ENCODE results near the gene LGALS4.
"Not testable (repeated sequence)": the region's sequence is repeated elsewhere in the genome, so short reads cannot be mapped to it uniquely, and the experiment has no call there.

LGALS4 gene

DNA sequence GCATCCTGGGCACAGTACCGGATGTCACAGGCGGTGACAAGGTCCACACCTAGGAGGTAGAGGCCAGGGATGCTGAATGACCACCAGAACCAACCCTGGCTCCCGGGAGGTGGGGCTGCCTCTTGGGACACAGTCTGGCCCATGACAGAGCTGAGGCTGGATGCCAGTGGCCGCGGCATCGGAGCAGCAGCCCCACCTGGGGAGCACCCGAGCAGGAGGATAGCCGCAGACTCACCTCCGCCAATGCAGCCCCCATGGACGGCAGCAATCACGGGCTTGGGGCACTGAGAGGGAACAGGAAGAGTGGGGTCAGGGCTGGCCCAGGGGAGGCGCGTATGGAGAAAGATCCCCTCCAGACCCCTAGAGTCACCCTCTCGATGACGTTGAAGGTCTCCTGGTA lies 4.3 kb upstream of the LGALS4 start:
- DNase-seq, result no peak

DNA sequence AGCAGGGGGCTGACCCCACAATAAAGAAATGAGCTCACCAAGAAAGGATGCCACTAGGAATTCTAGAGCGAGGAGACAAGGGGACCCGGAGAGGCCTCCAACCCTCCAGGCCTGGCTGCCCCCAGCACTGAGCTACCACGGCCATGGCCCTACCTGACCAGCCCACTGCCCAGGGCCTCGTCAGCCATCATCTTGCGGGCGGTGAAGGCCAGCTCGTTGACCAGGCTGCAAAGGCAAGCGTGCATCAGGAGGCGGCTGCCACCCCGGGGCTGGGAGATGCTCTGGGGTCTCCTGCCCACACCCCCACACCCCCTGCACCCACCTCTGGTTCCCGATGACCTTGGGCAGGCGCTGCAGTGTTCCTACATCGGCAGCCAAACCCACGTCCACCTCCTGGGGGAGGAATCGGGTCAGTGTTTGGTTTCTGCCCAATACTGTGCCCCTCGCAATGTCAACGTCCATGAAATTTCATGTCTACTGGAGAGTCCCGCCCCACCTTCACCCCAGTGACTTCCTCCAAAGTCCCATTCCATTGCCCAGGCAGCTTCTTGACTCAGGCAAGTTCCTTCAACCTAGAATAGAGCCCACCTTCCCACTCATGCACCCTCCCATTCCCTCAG lies 3.5 kb upstream of the LGALS4 start:
- no peak for DNase-seq

DNA sequence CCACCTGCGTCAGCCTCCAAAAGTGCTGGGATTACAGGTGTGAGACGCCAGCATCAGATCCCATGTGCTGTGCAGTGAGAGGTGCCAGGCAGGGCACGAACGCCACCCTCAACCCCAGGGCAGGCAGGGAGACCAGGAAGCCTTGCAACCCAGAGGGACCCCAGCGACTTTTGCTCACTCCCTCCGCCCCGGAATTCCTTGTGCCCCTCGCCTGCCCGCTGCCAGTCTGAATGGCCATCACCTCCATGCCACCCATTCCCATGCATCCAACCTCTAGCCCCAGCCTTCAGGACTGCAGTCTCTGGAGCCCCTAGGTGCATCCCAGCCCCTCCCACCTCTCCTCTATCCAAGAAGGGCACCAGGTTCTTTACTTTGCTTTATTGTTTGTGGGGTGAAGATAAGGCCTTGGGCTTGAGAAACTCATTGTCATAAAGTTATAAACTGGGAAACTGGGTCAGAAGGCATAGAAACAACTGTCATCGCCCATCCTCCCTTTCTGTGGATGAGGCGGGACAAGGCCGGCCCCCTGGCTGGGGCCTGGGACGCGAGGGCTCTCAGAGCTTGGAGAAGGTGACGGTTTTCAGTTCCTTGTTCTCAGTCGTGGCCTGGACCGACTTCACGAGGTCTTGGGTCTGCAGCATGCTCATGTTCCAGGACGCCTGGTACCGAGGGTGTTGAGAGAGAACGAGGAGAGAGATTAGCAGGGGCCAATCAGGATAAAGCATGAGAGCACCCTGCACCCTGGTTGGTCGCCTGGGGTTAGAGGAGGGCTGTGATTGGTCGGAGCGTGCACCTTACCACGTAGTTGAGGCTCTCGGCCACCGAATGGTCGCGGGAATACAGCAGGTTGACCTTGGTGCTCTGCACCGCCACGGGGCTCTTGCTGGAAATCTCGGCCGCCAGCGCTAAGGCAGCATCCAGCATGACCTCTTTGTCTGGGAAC lies 2.6 kb upstream of the LGALS4 start:
- DNase-seq, result no peak

DNA sequence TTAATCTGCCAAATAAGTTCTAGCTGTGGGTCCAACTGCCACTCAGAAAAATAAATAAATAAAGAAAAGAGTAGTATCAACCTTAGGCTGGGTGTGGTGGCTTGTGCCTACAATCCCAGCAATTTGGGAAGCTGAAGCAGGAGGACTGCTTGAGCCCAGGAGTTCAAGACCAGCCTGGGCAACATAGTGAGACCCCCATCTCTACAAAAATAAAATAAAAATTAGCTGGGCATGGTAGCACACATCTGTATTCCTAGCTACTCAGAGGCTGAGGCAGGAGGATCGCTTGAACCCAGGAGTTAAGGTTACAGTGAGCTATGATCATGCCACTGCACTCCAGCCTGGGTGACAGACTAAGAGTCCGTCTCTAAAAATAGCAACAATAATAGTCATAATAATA lies 1.2 kb upstream of the LGALS4 start:
- DNase-seq, result not testable (repeated sequence)

DNA sequence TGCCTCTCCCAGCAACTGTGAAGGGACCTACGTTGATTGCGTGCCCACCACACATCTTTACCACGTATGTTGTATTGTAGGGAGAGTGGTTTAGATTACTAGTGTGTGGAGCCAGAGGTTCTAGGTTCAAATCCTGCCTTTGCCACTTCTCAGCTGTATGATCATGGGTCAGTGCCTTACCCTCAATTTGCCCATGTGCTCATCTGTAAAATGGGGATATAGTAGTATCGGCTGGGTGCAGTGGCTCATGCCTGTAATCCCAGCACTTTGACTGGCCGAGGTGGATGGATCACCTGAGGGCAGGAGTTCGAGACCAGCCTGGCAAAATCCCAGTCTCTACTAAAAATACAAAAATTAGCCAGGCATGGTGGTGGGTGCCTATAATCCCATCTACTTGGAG lies 578 bp upstream of the LGALS4 start:
- DNase-seq, result no peak

DNA sequence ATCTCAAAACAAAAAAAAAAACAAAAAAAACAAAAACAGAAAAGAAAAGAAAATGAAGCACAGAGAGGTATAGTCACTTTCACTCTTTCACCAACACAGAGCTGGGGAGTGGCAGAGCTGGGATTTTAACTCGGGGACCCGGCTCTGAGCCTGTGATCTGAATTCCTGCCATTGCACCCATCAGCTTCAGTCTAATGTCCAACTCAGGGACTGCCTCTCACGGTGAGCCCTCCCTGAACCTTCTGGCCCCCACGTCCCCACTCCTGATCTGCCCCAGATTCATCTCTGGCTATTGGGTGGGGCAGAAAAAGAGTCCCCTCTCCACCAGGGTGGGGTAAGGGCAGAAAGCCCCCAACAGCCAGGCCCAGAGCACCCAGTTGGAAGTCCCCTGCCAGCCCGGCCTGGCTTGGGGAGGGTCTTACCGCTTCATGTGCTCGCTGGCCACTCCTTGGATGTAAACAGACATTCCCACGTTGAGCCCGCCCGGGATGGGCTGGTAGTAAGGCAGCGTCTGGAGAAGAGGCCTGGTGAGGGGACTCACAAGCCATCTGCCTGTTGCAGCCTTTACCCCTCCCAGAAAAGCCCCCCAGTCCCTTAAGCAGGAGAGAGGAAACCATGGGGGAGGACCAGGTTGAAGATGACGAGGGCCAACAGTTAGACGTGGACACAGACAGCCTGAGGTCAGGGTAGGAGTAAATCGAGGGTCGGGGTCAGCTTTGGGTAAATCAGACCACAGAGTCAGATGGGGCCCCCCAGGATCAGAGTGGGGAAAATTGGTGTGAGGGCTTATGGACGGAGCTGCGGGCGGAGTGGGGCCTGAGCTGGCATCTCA lies 520 bp downstream of the LGALS4 start:
- no peak for DNase-seq

DNA sequence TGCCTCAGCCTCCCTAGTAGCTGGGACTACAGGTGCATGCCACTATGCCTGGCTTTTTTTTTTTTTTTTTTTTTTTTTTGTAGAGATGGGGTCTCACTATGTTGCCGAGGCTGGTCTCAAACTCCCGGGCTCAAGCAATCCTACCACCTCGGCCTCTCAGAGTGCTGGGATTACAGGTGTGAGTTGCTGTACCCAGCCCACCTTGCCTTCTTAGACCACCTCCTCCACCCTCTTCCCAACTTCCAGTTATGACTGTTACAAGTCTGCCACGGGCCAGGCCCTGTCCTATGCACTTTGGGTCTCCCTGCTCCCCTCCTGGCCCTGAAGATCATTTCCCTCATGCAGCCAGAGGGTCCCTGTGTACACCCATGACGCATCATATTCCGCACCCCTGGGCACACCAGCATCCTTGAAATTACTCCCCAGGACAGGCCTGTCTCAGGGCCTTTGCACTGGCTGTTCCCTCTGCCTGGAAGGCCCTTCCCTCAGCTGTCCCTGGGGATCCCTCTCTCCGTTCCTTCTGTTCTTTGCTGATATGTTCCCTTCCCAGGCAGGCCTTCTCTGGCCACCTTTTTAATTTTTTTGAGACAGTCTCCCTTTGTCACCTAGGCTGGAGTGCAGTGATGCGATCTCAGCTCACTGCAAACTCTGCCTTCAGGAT lies 3.0 kb downstream of the LGALS4 start:
- no peak for DNase-seq

DNA sequence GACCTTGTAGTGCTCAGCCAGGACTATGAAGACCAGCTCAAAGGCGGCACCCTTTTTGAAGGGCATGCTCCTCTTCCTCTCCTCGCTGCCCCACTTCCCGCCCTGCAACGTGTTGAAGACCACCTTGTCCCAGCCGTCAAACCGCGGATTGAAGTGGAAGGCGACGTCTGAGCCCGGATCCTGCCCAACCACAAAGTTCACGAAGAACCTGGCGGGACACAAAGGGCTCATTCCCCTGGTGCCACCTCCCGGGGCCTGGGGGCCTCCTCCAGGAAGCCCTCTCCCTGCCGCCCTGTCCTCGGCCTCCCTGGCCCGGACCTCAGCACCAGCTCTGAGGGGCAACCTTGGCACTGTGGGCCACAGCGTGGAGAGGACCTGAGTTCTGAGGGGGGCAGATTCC lies 4.0 kb downstream of the LGALS4 start:
- no peak for DNase-seq

DNA sequence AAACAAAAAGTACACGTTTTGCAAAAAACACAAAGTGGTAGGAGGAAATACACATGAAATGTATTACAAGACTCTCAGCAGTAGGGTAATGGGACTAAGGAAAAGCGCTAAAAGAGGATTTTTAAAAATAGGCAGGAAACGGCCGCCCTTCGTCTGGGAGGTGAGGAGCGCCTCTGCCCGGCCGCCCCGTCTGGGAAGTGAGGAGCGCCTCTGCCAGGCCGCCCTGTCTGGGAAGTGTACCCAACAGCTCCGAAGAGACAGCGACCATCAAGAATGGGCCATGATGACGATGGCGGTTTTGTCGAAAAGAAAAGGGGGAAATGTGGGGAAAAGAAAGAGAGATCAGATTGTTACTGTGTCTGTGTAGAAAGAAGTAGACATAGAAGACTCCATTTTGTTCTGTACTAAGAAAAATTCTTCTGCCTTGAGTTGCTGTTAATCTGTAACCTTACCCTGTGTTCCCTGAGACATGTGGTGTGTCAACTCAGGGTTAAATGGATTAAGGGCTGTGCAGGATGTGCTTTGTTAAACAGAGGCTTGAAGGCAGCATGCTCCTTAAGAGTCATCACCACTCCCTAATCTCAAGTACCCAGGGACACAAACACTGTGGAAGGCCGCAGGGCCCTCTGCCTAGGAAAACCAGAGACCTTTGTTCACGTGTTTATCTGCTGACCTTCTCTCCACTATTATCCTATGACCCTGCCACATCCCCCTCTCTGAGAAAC lies 5.2 kb downstream of the LGALS4 start:
- not testable (repeated sequence) for DNase-seq

DNA sequence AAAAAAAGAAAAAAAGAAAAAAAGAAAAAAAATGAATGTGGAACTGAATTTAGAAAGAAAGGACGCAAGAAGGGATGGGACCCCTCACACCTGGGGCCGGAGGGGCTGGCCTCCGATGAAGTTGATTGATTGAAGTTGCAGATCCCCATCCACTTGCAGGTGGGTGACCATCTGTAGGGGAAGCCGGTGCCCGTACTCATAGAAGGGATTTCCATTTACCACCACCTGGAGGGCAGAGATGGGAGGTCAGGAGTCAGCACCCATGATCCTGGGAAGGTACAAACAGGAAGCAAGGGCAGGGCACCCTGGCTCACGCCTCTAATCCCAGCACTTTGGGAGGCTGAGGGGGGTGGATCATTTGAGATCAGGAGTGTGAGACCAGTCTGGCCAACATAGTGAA lies 6.4 kb downstream of the LGALS4 start:
- DNase-seq, result no peak

DNA sequence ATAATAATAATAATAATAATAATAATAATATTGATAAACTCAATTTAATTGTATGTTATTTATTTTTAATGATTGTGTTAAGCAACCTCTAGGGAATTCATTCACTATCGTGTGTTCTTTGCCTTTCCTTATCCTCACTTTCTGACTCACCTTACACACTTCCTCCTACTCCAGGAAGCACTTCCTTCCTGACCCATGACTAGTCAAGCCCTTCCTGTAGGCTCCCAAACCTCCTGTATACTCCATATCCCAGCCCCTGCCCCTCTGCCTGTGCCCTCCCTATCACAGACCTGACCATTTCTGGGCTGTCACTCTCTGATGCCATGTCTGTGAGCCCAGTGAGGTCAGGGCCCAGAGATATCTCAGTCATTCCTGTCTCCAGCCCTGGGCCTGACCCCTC lies 7.6 kb downstream of the LGALS4 start:
- DNase-seq, result peak; percentile 4

DNA sequence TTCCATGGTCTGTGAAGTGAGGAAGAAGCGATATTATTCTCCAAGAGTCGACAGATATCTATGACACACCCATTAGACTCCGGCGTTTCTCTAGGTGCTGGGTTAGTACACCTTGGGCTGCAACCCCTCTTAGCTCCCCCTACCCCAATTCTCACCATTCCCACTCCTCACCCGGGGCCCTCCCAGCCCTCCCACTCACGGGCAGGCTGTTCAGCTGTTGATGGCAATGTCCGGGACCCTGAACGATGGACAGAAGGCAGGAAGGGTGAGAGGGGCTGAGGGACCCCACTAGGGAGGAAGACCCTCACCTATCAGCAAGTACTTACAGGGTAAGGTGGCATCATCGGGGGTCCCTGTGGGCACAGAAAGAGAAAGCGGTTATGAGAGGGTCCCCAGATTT lies 9.2 kb downstream of the LGALS4 start:
- DNase-seq, result no peak

DNA sequence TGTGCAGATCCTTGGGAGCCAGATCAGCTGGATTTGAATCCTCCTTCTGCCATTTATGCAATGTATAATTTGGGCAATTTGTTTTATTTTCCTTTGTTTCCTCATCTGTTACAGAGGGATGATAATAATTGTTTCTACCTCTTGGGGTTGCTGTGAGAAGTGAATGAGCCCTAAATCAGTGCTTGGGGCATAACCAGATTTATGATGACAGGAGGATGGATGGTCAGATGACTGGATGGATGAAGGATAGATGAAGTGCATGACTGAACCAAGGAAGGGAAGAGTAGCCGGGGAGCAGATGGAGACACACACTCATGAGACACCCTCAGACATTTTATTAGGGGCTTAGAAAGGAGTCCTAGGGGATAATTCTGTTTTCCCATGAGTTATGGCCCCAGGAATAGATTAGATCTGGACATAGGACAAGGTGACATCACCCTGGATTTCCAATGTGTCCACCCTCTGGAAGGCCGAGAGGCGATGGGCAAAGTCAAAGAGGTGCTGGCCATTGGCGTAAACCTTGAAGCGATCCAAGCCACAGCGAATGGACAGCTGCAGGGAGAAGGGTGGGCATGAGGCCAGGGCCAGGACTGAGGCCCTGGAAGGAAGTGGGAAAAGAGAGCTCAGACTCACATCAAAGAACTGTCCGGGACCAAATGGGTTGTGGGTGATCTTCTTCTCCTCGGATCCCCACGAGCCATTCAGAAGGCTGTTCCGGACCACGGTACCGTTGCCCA lies 11.2 kb downstream of the LGALS4 start:
- no peak for DNase-seq

DNA sequence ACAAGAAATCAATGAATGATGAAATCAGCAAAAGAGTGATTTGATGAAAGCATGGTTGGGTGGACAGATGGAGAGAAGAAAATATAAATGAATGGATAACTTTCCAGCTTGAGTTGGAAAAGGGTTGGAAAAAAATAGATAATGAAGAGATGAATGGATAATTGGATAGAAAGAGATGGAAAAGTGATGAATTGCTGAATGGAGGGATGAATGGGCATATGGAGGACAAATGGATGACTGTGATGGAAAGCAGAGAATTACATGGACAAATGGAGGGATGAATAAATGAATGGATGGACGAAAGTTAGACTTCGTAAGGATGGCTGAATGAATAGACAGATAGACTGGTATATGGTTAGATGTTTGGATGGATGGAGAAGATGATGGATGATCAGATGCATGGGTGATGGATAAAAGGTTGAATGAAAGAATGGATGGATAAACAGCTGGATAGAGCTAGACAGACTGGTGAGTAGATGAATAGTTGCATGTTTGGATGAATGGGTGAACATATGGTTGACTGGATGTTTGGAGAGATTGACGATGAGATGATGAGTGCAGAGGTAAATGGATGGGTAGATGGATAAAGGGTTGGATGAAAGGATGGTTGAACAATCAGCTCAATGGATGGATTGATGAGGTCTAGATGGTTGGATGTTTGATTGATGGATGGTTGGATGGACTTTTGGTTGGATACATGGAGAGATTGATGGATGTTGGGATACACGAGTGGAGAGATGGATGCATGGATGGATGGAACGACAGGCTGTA lies 12.0 kb downstream of the LGALS4 start:
- DNase-seq, result no peak

DNA sequence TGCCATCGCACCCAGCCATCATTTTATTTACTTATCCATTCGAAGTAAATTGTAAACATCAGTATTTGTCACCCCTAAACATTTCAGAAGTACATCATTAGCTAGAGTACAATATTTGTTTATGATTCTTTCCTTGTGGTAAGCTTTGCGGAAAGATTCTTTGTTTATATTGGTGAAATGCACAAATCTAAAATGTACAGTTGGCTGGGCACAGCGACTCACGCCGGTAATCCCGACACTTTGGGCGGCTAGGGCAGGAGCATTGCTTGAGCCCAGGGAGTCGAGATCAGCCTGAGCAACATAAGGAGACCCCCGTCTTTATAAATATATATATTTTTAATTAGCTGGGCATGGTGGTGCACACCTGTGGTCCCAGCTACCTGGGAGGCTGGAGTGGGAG lies 13.6 kb downstream of the LGALS4 start:
- no peak for DNase-seq

DNA sequence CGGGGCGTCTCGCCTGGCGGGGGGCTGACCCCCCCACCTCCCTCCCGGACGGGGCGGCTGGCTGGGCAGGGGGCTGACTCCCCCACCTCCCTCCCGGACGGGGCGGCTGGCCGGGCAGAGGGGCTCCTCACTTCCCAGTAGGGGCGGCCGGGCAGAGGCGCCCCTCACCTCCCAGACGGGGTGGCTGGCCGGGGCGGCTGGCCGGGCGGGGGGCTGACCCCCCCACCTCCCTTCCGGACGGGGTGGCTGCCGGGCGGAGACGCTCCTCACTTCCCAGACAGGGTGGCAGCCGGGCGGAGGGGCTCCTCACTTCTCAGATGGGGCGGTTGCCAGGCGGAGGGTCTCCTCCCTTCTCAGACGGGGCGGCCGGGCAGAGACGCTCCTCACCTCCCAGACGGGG lies 15.0 kb downstream of the LGALS4 start:
- DNase-seq, result not testable (repeated sequence)

DNA sequence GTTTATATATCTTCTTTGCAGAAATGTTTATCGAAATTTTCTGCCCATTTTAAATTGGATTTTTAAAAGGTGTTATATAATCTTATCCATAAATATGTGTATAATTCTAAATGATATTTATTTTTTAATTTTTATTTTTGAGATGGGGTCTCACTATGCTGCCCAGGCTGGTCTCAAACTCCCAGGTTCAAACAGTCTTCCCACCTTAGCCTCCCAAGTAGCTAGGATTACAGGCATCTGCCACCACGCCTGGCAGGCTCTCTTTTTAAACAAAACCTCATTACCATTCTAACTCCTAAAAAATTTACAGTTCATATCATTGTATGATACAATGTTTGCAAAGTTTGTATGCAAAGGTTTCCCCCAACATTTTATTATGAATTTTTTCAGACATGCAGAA lies 16.6 kb downstream of the LGALS4 start:
- no peak for DNase-seq

DNA sequence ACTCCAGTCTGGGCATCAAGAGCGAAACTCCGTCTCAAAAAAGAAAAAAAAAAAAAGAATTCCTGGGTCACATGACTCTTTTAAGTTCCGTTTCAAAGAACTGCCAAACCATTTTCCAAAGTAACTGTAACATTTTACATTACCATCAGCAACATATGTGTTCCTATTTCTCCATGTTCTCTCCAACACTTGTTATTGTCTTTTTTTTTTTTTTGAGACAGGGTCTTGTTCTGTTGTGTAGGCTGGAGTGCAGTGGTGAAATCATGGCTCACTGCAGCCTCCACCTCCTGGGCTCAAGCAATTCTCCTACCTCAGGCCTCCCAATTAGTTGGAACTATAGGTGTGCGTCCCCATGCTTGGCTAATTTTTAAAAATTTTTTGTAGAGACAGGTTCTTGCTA lies 17.2 kb downstream of the LGALS4 start:
- DNase-seq, result no peak

DNA sequence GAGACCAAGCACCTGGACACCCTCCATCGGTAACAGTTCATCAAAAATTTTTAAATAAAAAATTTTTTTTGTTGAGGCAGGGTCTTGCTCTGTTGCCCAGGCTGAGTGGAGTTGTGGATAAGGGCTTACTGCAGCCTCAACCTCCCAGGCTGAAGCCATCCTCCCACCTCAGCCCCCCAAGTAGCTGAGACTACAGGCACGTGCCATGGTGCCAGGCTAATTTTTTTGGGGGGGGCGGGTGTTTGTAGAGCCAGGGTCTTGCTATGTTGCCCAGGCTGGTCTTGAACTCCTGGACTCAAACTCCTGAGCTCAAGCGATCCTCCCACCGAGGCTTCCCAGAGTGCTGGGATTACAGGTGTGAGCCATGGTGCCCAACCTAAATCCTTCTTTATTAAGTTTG lies 19.1 kb downstream of the LGALS4 start:
- DNase-seq, result no peak

DNA sequence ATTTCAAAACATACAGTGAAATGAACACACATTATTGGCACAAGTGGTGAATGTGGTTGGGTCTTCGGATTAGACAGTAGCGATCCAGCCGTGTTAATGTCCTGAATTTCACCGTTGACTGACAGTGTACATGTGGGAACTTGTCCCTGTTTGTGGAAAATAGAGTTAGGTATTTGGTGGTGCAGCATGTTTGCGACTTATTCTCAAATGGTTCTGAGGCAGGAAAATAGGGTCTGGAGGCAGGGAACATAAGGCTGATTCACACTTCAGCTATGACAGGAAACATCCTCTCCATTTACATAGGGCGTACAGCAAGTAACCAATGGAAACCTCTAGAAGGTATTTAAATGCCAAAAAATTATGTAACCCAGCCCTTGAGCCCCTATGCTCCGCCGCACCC lies 19.6 kb downstream of the LGALS4 start:
- DNase-seq, result no peak
